ENCODE measurements around the gene MINK1.
A peak's percentile ranks its signal among the peaks of the same experiment; 100 is the strongest.

The MINK1 gene

GRCh38 chr17:4944163-4944553 is 111.0 kb downstream of the MINK1 start:
- DNase-seq (ENCODE audit: low read depth, low spot score): no peak
- peak overlapping the region; percentile 99 for H3K27ac ChIP-seq

- DNase-seq (ENCODE audit: low read depth, low spot score): no peak
- peak overlapping the region; percentile 99 for H3K27ac ChIP-seq
These were observed 111.5 kb downstream of the MINK1 start for GRCh38 chr17:4944554-4945175.

GRCh38 chr17:4945176-4945943 is 112.2 kb downstream of the MINK1 start:
- peak; percentile 64 for DNase-seq (ENCODE audit: low read depth, low spot score)
- H3K27ac ChIP-seq: peak overlapping the region; percentile 99

- H3K27ac ChIP-seq: peak overlapping the region; percentile 99
These were observed 112.8 kb downstream of the MINK1 start for GRCh38 chr17:4945944-4946280.

GRCh38 chr17:4946312-4946976 is 113.3 kb downstream of the MINK1 start:
- no peak for DNase-seq (ENCODE audit: low read depth, low spot score)
- H3K27ac ChIP-seq: peak overlapping the region; percentile 99

More at GRCh38 chr17:4945944-4946280, 112.8 kb downstream of the MINK1 start:
- DNase-seq (ENCODE audit: low read depth, low spot score): no peak

- peak overlapping the region; percentile 99 for H3K27ac ChIP-seq
- no peak for DNase-seq (ENCODE audit: low read depth, low spot score)
These were observed 113.9 kb downstream of the MINK1 start for GRCh38 chr17:4947010-4947410.
